ENCODE data around the gene DCTD.

GRCh38 chr4:182856862-182857261, 60.3 kb downstream of the DCTD start:
- TF ChIP-seq CTCF (conservative IDR thresholded peaks at IDR 0.05 in 1 of 2, IDR thresholded peaks at IDR 0.05 in 1 of 2; ENCODE audit: low read depth in 1 of 2, low read length in 2 of 2) (no peak), EZH2 (IDR thresholded peaks at IDR 0.05; ENCODE audit: low read length, missing control alignments) (no peak)

Data from fibroblast of lung (primary cell).